NCI-H446 treated with DMSO at 0.1 percent for 48 hours (cell line): ENCODE measurements around the gene KIAA0586.

Experiments used
- DNase-seq: peaks from one replicate; lab custom pipeline; 2025; lab: John Stamatoyannopoulos, UW

Gene KIAA0586

DNA sequence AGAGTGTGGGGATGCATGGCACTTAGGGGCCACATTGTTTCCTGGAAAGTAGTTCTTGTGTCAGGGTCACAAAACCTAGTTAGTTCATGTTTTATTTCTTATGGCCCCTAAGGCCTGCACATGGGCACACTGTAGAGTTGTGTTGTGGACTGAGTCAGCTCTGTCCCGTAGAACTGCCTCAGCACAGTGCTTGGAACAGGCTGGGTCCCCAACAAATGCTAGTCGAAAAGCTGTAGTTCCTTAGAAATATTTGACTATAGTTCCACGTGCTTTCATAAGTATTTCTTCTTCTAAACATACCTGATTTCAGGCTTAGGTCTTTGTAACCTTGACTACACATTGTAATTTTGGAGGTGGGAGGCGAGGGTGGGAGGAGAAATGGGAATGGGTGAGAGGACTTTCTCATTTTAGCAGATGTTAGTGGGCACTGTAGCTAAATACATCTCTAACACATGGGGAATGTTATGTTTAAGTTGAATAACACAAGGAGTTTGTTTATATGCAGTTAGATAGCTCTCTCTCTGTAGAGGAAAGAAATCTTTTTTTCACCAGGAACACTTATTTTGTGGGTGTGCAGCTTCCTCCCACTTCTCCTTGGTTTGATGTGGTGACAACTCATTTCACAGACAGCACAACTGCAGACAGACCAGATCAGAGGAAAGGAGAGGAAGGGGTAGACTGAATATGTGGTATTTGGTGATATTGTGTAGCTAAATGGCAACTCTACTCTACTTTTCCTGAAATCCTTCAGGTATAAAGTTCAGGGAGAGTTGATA is 170.7 kb downstream of the KIAA0586 start:
- no peak for DNase-seq

DNA sequence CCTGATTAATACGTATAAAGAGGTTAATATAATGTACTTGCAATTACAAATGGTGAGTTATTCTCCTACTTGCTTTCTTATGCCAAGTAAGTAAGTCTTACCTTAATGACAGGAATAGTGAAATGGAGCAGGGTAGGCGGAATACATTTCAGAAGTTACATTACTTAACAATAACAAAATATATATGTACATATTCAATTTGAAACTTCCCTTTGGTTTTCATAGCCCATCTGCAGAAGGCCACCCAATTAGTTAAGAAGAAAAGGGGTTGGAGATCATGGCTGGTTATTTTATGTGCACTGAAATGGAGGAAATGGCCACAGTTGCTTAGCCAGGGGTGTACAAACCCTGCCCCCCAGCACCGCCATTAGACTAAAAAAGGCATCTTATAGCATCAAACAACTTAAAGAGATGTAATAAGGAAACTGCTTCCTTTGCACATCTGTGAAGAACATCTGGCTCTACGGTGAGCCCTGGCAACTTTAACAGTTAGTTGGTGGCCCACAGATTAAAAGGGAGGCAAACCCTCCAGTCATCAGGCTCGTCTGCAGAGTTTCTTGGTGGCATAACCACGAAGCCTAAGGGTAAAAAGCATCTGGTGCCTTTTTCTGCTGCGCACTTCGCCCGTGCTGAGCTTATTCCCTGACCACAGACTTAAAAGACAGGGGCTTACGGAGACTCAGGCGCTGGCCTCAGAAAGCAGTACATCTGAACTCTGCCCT is 171.4 kb downstream of the KIAA0586 start:
- DNase-seq = no peak

DNA sequence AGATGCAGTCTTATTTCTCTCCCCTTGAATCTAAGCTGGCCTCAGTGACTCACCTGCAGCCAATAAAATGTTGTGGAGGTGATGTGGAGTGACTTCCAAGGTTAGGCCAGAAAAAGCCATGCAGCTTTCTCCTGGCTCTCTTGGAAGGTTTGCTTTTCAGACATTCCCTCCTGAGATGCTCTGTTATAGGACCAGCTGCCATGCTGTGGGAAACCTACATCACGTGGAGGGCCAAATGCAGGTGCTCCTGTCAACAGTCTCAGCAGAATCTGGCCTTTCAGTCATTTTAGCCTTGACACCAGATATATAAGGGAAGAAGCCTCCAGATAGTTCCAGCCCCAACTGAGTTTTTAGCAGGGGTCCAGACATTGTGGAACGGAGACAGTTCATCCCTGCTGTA is 172.2 kb downstream of the KIAA0586 start:
- DNase-seq = no peak
